Sigmoid colon (tissue), 7 donors: ENCODE measurements around the gene PIP5KL1. TPM values are rescaled to one million over a fixed set of nuclear protein-coding genes. Genes with fewer than 3 reads are reported as not detected.

Experiments used
- DNase-seq: peaks from one replicate; pipeline ENCODE4 v3.0.0-alpha.2; 2019
- H3K27ac ChIP-seq, 4 donors: fragments of 200-600 bp; sonication (generic); one replicate each; pipeline ENCODE4 v1.5.1; 2016 to 2019; ENCODE audit warnings: mild to moderate bottlenecking in 1 of 4
- H3K27me3 ChIP-seq, 3 donors: fragments of 200-600 bp; sonication (generic); one replicate each; pipeline ENCODE4 v1.5.1; 2019; ENCODE audit warnings: mild to moderate bottlenecking in 1 of 3
- H3K36me3 ChIP-seq, 4 donors: fragments of 200-600 bp; sonication (generic); one replicate each; pipeline ENCODE4 v1.5.1; 2016 to 2019
- H3K4me1 ChIP-seq, 4 donors: fragments of 200-600 bp; sonication (generic); one replicate each; pipeline ENCODE4 v1.5.1; 2017 to 2019
- H3K4me3 ChIP-seq, 4 donors: fragments of 200-600 bp; sonication (generic); one replicate each; pipeline ENCODE4 v1.5.1; 2017 to 2019; ENCODE audit warnings: mild to moderate bottlenecking in 2 of 4, moderate library complexity in 1 of 4
- H3K9me3 ChIP-seq, 4 donors: fragments of 200-600 bp in 3 of 4; sonication (generic) in 3 of 4; one replicate each; pipeline versions ENCODE4 v1.5.1 to v1.6.1; 2013 to 2019
- EP300 ChIP-seq, 4 donors: sonication (generic); formaldehyde crosslinking; IDR thresholded peaks; one replicate each; pipeline ENCODE4 v1.6.1; 2017; ENCODE audit warnings: antibody characterized with exemption in 4 of 4
- POLR2A ChIP-seq, 2 donors: fragments of 450-650 bp; IDR thresholded peaks; one replicate each; pipeline ENCODE4 v1.6.1; 2016; ENCODE audit warnings: antibody characterized with exemption in 2 of 2, mild to moderate bottlenecking in 2 of 2, moderate library complexity in 2 of 2
- POLR2AphosphoS5 ChIP-seq, 4 donors: sonication (generic); formaldehyde crosslinking; IDR thresholded peaks; one replicate each; pipeline ENCODE4 v1.6.1; 2017; ENCODE audit warnings: antibody characterized with exemption in 4 of 4
- WGBS, 2 donors: extraction: QIAGEN DNeasy Blood & Tissue Kit; methylation state at CpG; one replicate each; pipeline ENCODE4 v1.1.7; 2013; 5-methylcytosine and 5-hydroxymethylcytosine counted together
- intact Hi-C: fragments of 100-400 bp; cut with DNase I; formaldehyde crosslinking; loops from one replicate; pipeline ENCODE4 v1.15.1; 2023
- polyA plus RNA-seq, 3 donors: library from polyadenylated mRNA; stranded (reverse); fragments of 200-250 nt; gene quantifications; one replicate each; pipeline ENCODE4 v1.2.3, GENCODE V29; 2013
- total RNA-seq, 4 donors: library from RNA; depleted of rRNA; stranded (reverse); fragments of >200 nt; gene quantifications; one replicate each; pipeline ENCODE4 v1.1.0, GENCODE V29; 2016
- TF ChIP-seq, protein P1 (sequence below), 4 experiments: fragments of 450-650 bp in 3 of 4; fragments of 200-600 bp in 1 of 4; IDR thresholded peaks; one replicate each; pipeline ENCODE4 v1.5.1; 2016 to 2019; ENCODE audit warnings: antibody characterized with exemption in 4 of 4, mild to moderate bottlenecking in 3 of 4, moderate library complexity in 2 of 4
- donor health status: healthy with polysubstance abuse.
- donor health status: Bipolar disorder and iron deficiency.
- donor health status: healthy.

The PIP5KL1 gene
- total and polyA plus RNA-seq, 7 donors: 0.16 to 4.2 (median 2.1) TPM; not detected in 1

DNA sequence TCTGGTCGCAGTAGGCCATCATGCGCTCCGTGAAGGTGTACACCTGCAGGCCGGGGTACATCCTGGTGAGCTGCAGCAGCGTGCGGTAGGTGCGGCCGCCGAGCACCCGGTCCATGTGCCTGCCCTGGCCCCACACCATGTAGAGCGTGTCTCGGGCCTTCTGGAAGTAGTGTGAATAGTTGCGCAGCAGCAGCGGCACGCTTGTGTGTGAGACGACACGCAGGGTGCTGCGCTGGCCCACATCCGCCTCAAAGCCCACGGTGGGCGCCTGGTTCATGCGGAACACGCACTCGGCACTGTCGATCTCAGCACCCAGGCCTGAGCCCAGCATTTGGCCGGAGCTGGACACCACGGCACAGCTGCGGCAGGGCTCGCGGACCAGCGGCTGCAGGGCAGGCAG, 18.3 kb downstream of the PIP5KL1 start:
- no peak overlapping the region for H3K4me3 ChIP-seq
- 65 to 93% methylated on average over 31 of the region's 31 CpGs for WGBS, 2 donors
- H3K4me1 ChIP-seq: peaks cover 0 to 22% (median 18%) of the 10 kb centered on the region in 4 donors
- no peaks in the 10 kb centered on the region for H3K9me3 ChIP-seq
- intact Hi-C loops: no loop called here
- no peak for DNase-seq
- H3K27me3 ChIP-seq: no peaks in the 10 kb centered on the region
- peaks cover 0 to 44% (median 20%) of the 10 kb centered on the region in 4 donors for H3K36me3 ChIP-seq
- TF ChIP-seq, protein P1, sequence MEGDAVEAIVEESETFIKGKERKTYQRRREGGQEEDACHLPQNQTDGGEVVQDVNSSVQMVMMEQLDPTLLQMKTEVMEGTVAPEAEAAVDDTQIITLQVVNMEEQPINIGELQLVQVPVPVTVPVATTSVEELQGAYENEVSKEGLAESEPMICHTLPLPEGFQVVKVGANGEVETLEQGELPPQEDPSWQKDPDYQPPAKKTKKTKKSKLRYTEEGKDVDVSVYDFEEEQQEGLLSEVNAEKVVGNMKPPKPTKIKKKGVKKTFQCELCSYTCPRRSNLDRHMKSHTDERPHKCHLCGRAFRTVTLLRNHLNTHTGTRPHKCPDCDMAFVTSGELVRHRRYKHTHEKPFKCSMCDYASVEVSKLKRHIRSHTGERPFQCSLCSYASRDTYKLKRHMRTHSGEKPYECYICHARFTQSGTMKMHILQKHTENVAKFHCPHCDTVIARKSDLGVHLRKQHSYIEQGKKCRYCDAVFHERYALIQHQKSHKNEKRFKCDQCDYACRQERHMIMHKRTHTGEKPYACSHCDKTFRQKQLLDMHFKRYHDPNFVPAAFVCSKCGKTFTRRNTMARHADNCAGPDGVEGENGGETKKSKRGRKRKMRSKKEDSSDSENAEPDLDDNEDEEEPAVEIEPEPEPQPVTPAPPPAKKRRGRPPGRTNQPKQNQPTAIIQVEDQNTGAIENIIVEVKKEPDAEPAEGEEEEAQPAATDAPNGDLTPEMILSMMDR (IDR thresholded peaks at IDR 0.05): no peak
- TF ChIP-seq EP300 (IDR thresholded peaks at IDR 0.05): no peak
- no peak for TF ChIP-seq POLR2AphosphoS5 (IDR thresholded peaks at IDR 0.05)
- no peak for TF ChIP-seq POLR2A (IDR thresholded peaks at IDR 0.05)
- no peak overlapping the region for H3K27ac ChIP-seq

DNA sequence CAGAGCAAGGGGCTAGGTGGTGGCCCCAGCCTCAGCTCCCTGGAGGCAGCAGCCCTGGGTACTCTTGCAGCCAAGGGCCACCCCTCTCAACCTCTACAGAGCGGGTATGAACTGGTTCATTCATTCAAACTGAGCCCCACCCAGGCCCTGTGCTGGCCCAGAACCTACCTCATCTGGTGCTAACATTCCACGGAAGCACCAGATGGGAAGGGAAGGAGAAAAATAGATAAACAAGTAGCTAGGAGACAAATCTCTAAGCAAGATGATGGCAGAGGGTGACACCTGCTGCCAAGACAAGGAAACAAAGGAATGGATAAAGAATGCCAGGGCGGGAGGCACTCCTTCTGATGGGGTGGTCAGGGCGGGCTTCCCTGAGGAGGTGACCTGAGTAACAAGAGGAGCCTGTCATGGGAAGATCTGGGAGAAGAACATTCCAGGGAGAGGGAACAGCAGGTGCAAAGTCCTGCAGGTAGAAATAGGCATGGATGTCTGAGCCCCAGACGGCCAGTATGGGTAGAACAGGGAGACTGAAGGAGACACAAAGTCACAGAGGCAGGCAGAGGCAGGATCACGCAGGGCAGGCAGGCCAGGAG, 19.9 kb downstream of the PIP5KL1 start:
- H3K4me1 ChIP-seq: peaks cover 0 to 10% (median 7%) of the 10 kb centered on the region in 4 donors
- WGBS, 2 donors: 19 to 67% methylated on average over 6 of the region's 6 CpGs
- H3K36me3 ChIP-seq: peaks cover 0 to 44% (median 20%) of the 10 kb centered on the region in 4 donors
- no peak overlapping the region for H3K4me3 ChIP-seq
- H3K27me3 ChIP-seq: no peaks in the 10 kb centered on the region
- intact Hi-C loops: no loop called here
- no peak for DNase-seq
- TF ChIP-seq, protein P1 (IDR thresholded peaks at IDR 0.05): no peak
- H3K27ac ChIP-seq: no peak overlapping the region
- H3K9me3 ChIP-seq: no peaks in the 10 kb centered on the region

DNA sequence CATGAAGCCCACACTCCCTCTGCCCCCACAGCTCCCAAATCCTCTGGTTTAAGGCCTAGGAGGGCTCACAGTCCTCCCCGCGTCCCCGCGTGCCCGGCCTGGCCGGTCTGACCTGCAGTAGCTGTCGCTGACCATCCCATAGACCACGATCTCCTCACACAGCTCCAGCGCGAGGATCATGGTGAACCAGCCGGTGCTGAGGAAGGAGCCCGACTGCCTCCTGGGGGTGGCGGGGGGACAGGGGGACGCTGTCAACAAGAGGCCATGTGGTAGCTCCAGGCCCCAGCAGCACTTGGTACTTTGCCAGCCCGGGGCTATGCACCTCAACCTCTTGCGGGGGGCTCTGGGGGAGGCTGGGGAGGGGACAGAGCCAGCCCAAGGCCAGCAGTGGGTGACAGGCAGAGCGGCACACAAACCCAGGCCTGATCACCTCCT, 20.7 kb downstream of the PIP5KL1 start:
- intact Hi-C loops: no loop called here
- 89 to 93% methylated on average over 17 of the region's 17 CpGs for WGBS, 2 donors
- Histone ChIP-seq H3K4me1 (peaks cover 0 to 4% (median 1%) of the 10 kb centered on the region in 4 donors), H3K36me3 (peaks cover 0 to 44% (median 20%) of the 10 kb centered on the region in 4 donors), H3K4me3 (no peak overlapping the region), H3K27ac (no peak overlapping the region), H3K27me3 (no peaks in the 10 kb centered on the region), H3K9me3 (no peaks in the 10 kb centered on the region)
- TF ChIP-seq EP300 (IDR thresholded peaks at IDR 0.05): no peak
- TF ChIP-seq POLR2A (IDR thresholded peaks at IDR 0.05): no peak
- no peak for TF ChIP-seq POLR2AphosphoS5 (IDR thresholded peaks at IDR 0.05)
- TF ChIP-seq, protein P1 (IDR thresholded peaks at IDR 0.05): no peak
- DNase-seq: no peak

DNA sequence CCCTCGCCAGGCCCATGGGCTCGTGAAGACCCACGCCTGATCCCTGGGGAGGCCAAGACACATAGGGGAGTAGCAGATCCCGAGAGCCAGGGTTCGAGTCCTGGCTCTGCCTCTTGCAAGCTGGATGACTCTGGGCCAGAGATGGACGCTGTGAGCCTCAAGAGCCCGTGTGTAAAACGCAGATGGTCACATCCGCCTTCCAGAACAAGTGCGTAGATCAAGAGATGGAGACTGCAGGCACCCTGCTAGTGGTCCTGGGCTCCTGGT, 22.0 kb downstream of the PIP5KL1 start:
- intact Hi-C loops: no loop called here
- Histone ChIP-seq H3K4me1 (peaks cover 0 to 15% (median 12%) of the 10 kb centered on the region in 4 donors), H3K36me3 (peaks cover 0 to 44% (median 20%) of the 10 kb centered on the region in 4 donors), H3K9me3 (no peaks in the 10 kb centered on the region), H3K27me3 (no peaks in the 10 kb centered on the region), H3K27ac (no peak overlapping the region), H3K4me3 (no peak overlapping the region)
- TF ChIP-seq, protein P1 (IDR thresholded peaks at IDR 0.05): no peak
- no peak for TF ChIP-seq POLR2AphosphoS5 (IDR thresholded peaks at IDR 0.05)
- no peak for TF ChIP-seq POLR2A (IDR thresholded peaks at IDR 0.05)
- no peak for TF ChIP-seq EP300 (IDR thresholded peaks at IDR 0.05)
- no peak for DNase-seq
- WGBS, 2 donors: 95 to 97% methylated on average over 10 of the region's 10 CpGs
